Smooth muscle cell (in vitro differentiated cells): ENCODE measurements around the gene A3GALT2. TPM values are rescaled to one million over a fixed set of nuclear protein-coding genes. Genes with fewer than 3 reads are reported as not detected.

ENCODE experiments used
- DNase-seq: peaks from one replicate; lab custom pipeline; 2025; ENCODE audit not compliant: unreplicated experiment; lab: John Stamatoyannopoulos, UW
- H2AFZ ChIP-seq: fragments of 200-600 bp; sonication (generic); 2 replicates; pipeline ENCODE4 v1.6.0; 2016; ENCODE audit warnings: antibody characterized with exemption, low read depth, mild to moderate bottlenecking
- H3F3A ChIP-seq: fragments of 200-600 bp; sonication (generic); 2 replicates; pipeline ENCODE4 v1.6.0; 2017; ENCODE audit warnings: antibody characterized with exemption, low read depth
- H3K27ac ChIP-seq: fragments of 200-600 bp; sonication (generic); 2 replicates; pipeline ENCODE4 v1.5.1; 2016; ENCODE audit warnings: low read depth, mild to moderate bottlenecking
- H3K27me3 ChIP-seq: fragments of 200-600 bp; sonication (generic); 2 replicates; pipeline ENCODE4 v1.6.1; 2016; ENCODE audit warnings: low read depth, mild to moderate bottlenecking
- H3K36me3 ChIP-seq: fragments of 200-600 bp; sonication (generic); 2 replicates; pipeline ENCODE4 v1.5.1; 2016; ENCODE audit warnings: low read depth
- H3K4me1 ChIP-seq: fragments of 200-600 bp; sonication (generic); 2 replicates; pipeline ENCODE4 v1.5.1; 2016; ENCODE audit warnings: low read depth
- H3K4me2 ChIP-seq: fragments of 200-600 bp; sonication (generic); 2 replicates; pipeline ENCODE4 v1.6.0; 2016; ENCODE audit warnings: mild to moderate bottlenecking
- H3K4me3 ChIP-seq: fragments of 200-600 bp; sonication (generic); 2 replicates; pipeline ENCODE4 v1.5.1; 2016; ENCODE audit warnings: mild to moderate bottlenecking
- H3K79me2 ChIP-seq: fragments of 200-600 bp; sonication (generic); 2 replicates; pipeline ENCODE4 v1.6.0; 2016; ENCODE audit warnings: low read depth, mild to moderate bottlenecking
- H3K9ac ChIP-seq: fragments of 200-600 bp; sonication (generic); 2 replicates; pipeline ENCODE4 v1.6.0; 2016; ENCODE audit warnings: low read depth
- H3K9me3 ChIP-seq: fragments of 200-600 bp; sonication (generic); replicated peaks from 2 replicates; pipeline ENCODE4 v1.5.1; 2016; ENCODE audit warnings: low read depth
- H4K20me1 ChIP-seq: fragments of 200-600 bp; sonication (generic); 2 replicates; pipeline ENCODE4 v1.6.0; 2016; ENCODE audit warnings: low read depth
- WGBS: methylation state at CpG from one replicate; pipeline ENCODE4 v1.1.7; 2016; ENCODE audit warnings: low lambda C conversion rate; 5-methylcytosine and 5-hydroxymethylcytosine counted together
- polyA plus RNA-seq: library from polyadenylated mRNA; unstranded; fragments of >200 nt; fragmentation: Nextera tagmentation; extraction: Ambion mirVana; gene quantifications from 2 replicates; pipeline ENCODE4 v1.2.1, GENCODE V29; 2016
- total RNA-seq: library from RNA; depleted of rRNA; stranded (reverse); fragments of >200 nt; gene quantifications from 2 replicates; pipeline ENCODE4 v1.2.3, GENCODE V29; 2014
- TF ChIP-seq, protein P1 (sequence below): fragments of 200-600 bp; sonication (generic); IDR thresholded peaks from 2 replicates; pipeline ENCODE4 v1.5.1; 2017; ENCODE audit warnings: borderline replicate concordance, mild to moderate bottlenecking, antibody characterized with exemption; ENCODE audit not compliant: insufficient read depth, poor library complexity, severe bottlenecking

The A3GALT2 gene
- total and polyA plus RNA-seq, 2 experiments from 2014 or later, result not detected

DNA sequence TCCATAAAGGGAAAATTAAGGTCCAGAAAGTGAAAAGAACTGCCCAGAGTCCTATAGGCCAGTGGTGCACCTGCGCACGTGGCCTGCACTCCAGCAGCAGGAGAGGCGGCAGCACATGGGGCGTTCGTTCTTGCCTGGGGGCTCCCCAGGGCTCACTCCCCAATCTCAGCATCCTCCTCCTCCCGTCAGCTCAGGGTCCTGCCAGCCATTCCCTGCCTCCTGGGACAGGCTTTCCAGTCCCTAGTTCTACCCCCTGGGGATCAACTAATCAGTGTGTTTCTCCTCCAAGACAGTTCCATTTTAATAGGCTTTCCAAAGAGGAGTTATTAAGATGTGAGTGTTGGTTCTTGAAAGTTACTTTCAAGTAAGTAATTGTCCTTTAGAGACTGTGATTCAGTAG lies 1.2 kb upstream of the A3GALT2 start:
- no peaks in the 10 kb centered on the region for H3K9me3 ChIP-seq
- no peaks in the 10 kb centered on the region for H3K27me3 ChIP-seq
- H2AFZ ChIP-seq, result no peak overlapping the region
- no peaks in the 10 kb centered on the region for H3K4me1 ChIP-seq
- H3K9ac ChIP-seq, result no peak overlapping the region
- no peak overlapping the region for H3K4me3 ChIP-seq
- peaks cover 3% of the 10 kb centered on the region for H3K36me3 ChIP-seq
- no peak overlapping the region for H3K27ac ChIP-seq
- TF ChIP-seq, protein P1, sequence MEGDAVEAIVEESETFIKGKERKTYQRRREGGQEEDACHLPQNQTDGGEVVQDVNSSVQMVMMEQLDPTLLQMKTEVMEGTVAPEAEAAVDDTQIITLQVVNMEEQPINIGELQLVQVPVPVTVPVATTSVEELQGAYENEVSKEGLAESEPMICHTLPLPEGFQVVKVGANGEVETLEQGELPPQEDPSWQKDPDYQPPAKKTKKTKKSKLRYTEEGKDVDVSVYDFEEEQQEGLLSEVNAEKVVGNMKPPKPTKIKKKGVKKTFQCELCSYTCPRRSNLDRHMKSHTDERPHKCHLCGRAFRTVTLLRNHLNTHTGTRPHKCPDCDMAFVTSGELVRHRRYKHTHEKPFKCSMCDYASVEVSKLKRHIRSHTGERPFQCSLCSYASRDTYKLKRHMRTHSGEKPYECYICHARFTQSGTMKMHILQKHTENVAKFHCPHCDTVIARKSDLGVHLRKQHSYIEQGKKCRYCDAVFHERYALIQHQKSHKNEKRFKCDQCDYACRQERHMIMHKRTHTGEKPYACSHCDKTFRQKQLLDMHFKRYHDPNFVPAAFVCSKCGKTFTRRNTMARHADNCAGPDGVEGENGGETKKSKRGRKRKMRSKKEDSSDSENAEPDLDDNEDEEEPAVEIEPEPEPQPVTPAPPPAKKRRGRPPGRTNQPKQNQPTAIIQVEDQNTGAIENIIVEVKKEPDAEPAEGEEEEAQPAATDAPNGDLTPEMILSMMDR, result no peak
- H3K79me2 ChIP-seq, result no peaks in the 10 kb centered on the region
- DNase-seq, result no peak
- H4K20me1 ChIP-seq, result peaks cover 56% of the 10 kb centered on the region
- WGBS, result 97% methylated on average over 6 of the region's 6 CpGs
- peaks cover 16% of the 10 kb centered on the region for H3F3A ChIP-seq
- H3K4me2 ChIP-seq, result no peak overlapping the region

DNA sequence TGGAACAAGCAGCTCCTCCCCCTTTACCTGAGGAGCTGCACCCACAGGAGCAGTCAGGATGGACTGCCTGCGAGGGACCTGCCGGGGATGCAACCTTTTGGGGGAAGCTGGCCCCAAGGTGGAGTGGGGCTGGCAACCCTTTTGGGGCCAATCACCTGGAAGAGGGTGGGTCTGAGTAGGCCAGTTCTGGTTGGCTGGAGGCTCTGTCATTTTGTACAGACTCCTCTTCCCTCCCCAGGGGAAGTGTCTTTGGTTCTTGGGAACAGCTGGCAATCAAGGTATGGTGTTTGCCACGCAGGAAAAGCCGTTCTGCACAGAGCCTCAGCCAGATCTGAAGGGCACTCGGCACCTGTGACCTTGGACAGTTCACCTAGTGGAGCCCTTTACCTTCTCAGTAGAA lies 280 bp upstream of the A3GALT2 start:
- Histone ChIP-seq H3K36me3 (peaks cover 3% of the 10 kb centered on the region), H3K4me1 (no peaks in the 10 kb centered on the region), H3K4me2 (no peak overlapping the region), H3K79me2 (no peaks in the 10 kb centered on the region), H3F3A (peaks cover 16% of the 10 kb centered on the region), H3K27me3 (no peaks in the 10 kb centered on the region), H3K9me3 (no peaks in the 10 kb centered on the region), H4K20me1 (peaks cover 47% of the 10 kb centered on the region), H3K4me3 (no peak overlapping the region), H2AFZ (no peak overlapping the region), H3K27ac (no peak overlapping the region), H3K9ac (no peak overlapping the region)
- DNase-seq, result no peak
- WGBS, result 88% methylated on average over 5 of the region's 5 CpGs
- TF ChIP-seq, protein P1, result no peak

DNA sequence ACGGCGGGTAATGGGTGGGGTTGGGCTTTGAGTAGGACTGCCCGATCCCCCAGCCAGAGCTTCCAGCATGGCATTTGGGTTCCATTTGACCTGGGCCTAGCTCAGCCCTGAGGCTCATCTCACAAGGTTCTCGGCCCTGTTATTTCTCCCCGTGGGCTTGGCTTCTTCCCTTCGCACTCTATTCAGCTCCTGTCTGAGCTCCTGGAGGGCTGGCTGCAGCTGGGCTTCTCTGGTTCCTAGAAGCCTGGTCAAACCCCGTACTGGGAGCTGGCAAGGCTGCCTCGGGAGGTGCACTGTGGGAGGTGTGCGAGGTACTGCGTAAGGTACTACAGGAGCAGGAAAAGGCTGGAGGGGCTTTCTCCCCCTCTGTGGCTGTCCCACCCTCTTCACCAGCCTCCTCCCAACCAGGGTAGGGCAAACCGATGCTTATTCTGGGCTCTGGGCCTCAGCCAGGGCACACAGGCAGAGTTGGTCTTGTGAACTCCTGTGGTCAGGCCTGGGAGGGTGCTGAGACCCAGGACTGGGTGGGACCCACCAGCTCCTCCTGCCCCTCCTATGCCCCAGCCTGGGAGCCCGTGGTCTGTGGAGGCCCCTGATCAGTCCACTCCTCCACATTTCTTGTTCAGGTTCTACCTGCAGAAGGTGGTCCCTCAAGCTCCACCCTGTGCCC lies 814 bp downstream of the A3GALT2 start:
- Histone ChIP-seq H3K9me3 (no peaks in the 10 kb centered on the region), H3K4me2 (no peak overlapping the region), H3K9ac (no peak overlapping the region), H3K79me2 (no peaks in the 10 kb centered on the region), H3K36me3 (no peaks in the 10 kb centered on the region), H3F3A (peaks cover 16% of the 10 kb centered on the region), H2AFZ (no peak overlapping the region), H4K20me1 (peaks cover 36% of the 10 kb centered on the region), H3K4me1 (no peaks in the 10 kb centered on the region), H3K27ac (no peak overlapping the region), H3K4me3 (no peak overlapping the region), H3K27me3 (no peaks in the 10 kb centered on the region)
- DNase-seq, result no peak
- 92% methylated on average over 12 of the region's 12 CpGs for WGBS
- TF ChIP-seq, protein P1, result no peak
